ACC112 (cell line): ENCODE measurements around the gene NME4.
"Not testable (repeated sequence)": the region's sequence is repeated elsewhere in the genome, so short reads cannot be mapped to it uniquely, and the experiment has no call there.

Experiments
- H2AFZ ChIP-seq: fragments of 200-600 bp; sonication (generic); one replicate; pipeline ENCODE4 v1.6.0; 2017; ENCODE audit warnings: antibody characterized with exemption, low read length; ENCODE audit not compliant: unreplicated experiment
- H3K27ac ChIP-seq: fragments of 200-600 bp; sonication (generic); 2 replicates; pipeline ENCODE4 v1.5.1; 2014; ENCODE audit warnings: low read depth, mild to moderate bottlenecking, antibody characterized with exemption, low read length, moderate library complexity
- H3K27me3 ChIP-seq: fragments of 200-600 bp; sonication (generic); 2 replicates; pipeline ENCODE4 v1.6.1; 2014; ENCODE audit warnings: mild to moderate bottlenecking, antibody characterized with exemption, low read length, moderate library complexity, mixed read lengths; ENCODE audit not compliant: insufficient read depth
- H3K36me3 ChIP-seq: fragments of 200-600 bp; sonication (generic); 2 replicates; pipeline ENCODE4 v1.6.1; 2016; ENCODE audit warnings: mild to moderate bottlenecking, antibody characterized with exemption, low read length, moderate library complexity, mixed read lengths; ENCODE audit not compliant: insufficient read depth
- H3K4me1 ChIP-seq: fragments of 200-600 bp; sonication (generic); one replicate; pipeline ENCODE4 v1.6.1; 2016; ENCODE audit warnings: low read length, mixed read lengths; ENCODE audit not compliant: insufficient read depth, unreplicated experiment, control insufficient read depth
- H3K4me3 ChIP-seq: fragments of 200-600 bp; sonication (generic); 2 replicates; pipeline ENCODE4 v1.5.1; 2014; ENCODE audit warnings: mild to moderate bottlenecking, low read depth, low read length
- H3K79me2 ChIP-seq: fragments of 200-600 bp; sonication (generic); one replicate; pipeline ENCODE4 v1.6.0; 2016; ENCODE audit warnings: low read length; ENCODE audit not compliant: control insufficient read depth, unreplicated experiment, insufficient read depth

NME4 gene

DNA sequence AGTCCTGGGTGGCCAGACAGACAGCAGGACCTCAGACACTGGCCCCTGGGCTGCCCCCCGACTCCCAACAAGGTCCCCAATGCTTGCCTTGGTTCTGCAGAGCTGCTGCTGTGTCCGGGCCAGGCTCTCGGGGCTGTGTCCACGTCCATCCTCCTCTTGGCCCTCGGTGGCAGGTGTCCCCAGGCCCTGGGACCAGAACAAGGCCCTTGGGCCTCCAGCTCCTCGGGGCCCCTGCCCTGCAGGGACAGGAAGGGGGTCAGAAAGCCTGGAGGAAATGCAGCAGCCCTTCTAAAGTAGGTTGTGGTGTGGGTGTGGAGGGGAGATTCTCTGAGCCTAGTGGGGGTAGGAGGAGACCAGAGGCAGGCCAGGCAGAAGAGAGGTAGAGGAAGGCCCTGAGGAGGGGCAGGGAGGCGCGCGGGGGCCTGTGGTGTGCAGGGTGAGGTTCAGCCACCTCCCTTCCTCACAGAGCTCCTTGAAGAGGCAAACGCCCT, 42.0 kb upstream of the NME4 start:
- no peaks in the 10 kb centered on the region for H3K27me3 ChIP-seq
- H3K4me3 ChIP-seq, result no peak overlapping the region
- H3K79me2 ChIP-seq, result peaks cover 19% of the 10 kb centered on the region
- H3K36me3 ChIP-seq, result 0 out of 2 replicates have a peak, but pooled peaks cover 4% of the 10 kb centered on the region
- H2AFZ ChIP-seq, result no peak overlapping the region
- peaks cover 7% of the 10 kb centered on the region for H3K4me1 ChIP-seq
- no peak overlapping the region for H3K27ac ChIP-seq

- H3K27me3 ChIP-seq, result no peaks in the 10 kb centered on the region
- H3K4me1 ChIP-seq, result no peaks in the 10 kb centered on the region
- H3K4me3 ChIP-seq, result no peak overlapping the region
- H3K79me2 ChIP-seq, result peaks cover 3% of the 10 kb centered on the region
- no peak overlapping the region for H3K27ac ChIP-seq
- H2AFZ ChIP-seq, result no peak overlapping the region
- no peaks in the 10 kb centered on the region for H3K36me3 ChIP-seq
These were observed 40.3 kb upstream of the NME4 start for GRCh38 chr16:356741-357140.

DNA sequence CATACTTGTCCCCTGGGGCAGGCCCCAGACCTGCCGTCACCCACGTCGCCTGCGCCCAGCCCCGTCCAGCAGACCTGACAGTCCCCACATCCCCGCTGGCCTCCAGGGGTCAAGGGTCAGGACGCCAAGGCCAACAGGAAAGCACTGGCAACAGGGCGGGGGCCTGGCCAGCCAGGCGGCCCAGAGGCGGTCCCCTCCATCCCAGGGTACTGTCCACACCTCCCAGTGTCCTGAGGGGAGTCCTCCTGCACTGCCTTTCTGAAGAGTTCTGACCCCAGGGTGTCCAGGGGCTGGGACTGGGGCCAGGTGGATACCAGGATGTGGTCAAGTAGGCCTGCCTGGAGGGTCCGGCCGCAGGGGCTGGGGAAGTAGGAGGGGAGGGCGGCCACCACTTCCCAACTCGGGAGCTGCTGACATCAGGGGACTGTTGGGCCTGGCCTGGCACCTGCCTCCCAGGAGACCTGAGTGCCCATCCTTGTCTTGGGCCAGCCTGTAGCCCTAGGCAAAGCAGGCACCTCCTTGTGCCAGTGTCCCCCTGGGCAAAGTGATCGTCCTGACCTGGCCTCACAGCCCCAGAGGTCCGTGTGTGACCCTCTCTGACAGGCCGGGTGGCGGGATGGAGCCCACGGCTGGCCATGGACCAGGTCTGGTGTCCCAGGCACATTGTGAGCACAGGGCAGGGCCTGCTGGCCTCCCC, 37.8 kb upstream of the NME4 start:
- H3K27me3 ChIP-seq, result no peaks in the 10 kb centered on the region
- H3K79me2 ChIP-seq, result no peaks in the 10 kb centered on the region
- H3K4me3 ChIP-seq, result no peak overlapping the region
- no peaks in the 10 kb centered on the region for H3K36me3 ChIP-seq
- H3K4me1 ChIP-seq, result no peaks in the 10 kb centered on the region
- no peak overlapping the region for H3K27ac ChIP-seq
- H2AFZ ChIP-seq, result no peak overlapping the region

DNA sequence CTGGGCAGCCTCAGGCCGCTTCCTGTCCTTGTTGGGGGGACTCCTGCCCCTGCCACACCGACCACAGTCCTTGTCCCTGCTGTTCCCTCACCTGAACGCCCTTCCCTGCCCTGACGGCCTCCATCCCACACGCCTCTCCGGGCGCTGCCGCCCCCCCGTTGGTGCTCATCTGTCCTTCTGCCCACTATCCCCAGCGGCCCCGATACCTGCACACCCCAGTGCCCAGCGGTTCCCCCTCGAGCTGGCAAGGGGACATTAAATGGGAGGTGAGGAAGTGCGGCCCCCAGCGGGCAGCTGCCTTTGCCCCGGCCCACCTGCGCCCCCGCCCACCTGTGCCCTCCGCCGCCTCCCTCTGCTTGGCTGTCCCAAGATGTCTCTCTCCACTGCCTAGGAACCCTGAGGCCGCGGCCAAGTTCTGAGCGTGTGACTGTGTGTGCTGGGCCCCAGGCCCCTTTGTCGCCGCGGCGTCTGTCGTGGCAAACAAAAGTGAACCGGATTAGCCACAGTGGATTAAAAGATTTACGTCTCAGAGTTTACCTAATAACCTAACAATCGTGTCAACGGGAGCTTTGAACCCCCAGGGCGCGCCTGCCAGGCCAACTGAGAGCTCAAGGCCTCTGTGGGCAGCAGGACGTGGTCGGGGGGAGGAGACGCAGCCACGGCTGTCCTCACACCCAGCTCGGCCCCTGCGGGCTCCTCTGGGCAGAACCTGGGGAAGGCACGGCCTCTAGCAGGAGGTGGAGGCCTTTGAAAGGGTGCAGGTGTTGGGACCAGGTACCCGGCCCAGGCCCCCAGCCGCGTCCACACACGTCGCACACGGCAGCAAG, 36.9 kb upstream of the NME4 start:
- H3K27ac ChIP-seq, result no peak overlapping the region
- H3K79me2 ChIP-seq, result no peaks in the 10 kb centered on the region
- H3K36me3 ChIP-seq, result no peaks in the 10 kb centered on the region
- no peaks in the 10 kb centered on the region for H3K4me1 ChIP-seq
- H3K4me3 ChIP-seq, result no peak overlapping the region
- H2AFZ ChIP-seq, result no peak overlapping the region
- H3K27me3 ChIP-seq, result no peaks in the 10 kb centered on the region

GRCh38 chr16:360698-361336, 36.2 kb upstream of the NME4 start:
- Histone ChIP-seq H3K27ac (no peak overlapping the region), H3K79me2 (no peaks in the 10 kb centered on the region), H3K4me1 (no peaks in the 10 kb centered on the region), H3K4me3 (no peak overlapping the region), H2AFZ (no peak overlapping the region), H3K36me3 (no peaks in the 10 kb centered on the region), H3K27me3 (no peaks in the 10 kb centered on the region)

GRCh38 chr16:361341-361871, 35.6 kb upstream of the NME4 start:
- Histone ChIP-seq H3K79me2 (no peaks in the 10 kb centered on the region), H3K27ac (no peak overlapping the region), H2AFZ (no peak overlapping the region), H3K36me3 (no peaks in the 10 kb centered on the region), H3K4me1 (no peaks in the 10 kb centered on the region), H3K27me3 (no peaks in the 10 kb centered on the region), H3K4me3 (no peak overlapping the region)

DNA sequence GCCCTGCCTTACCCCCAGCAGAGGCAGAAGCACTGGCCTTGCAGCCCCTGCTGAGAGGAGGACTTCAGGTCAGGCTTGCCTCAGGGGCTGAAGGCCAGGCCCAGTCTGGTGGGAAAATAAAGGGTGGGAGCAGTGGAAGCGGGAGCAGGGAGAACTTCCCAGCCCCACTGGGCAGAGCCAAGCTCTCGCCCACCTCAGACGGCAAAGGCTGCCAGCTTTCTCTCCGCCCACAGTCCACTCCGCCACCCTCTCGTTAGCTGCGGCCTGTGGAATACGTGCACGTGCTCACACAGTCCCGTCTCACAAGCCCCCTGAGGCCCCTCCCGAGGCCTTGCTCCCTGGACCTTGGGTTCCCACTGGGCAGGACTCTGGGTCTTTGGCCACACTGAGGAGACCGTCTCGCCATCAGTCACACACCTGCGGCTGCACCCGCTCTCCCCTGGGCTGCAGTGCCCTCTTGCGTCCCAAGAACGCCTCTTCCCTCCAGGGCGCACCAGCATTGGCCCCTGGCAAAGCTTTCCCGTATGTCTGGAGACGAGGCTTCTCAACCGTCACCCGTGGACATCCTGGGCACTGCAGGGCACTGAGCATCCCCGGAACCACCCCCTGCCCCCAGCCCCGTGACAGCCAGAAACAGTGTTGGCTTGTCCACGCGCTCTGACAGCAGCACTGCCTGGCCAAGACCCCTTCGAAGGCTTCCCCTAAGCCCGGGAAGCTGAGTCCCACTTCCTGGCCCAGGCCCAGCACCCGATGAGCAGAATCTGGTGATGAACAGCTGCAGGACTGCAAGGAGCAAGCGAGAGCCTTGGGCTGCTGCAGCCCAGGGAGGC, 34.9 kb upstream of the NME4 start:
- no peak overlapping the region for H2AFZ ChIP-seq
- H3K36me3 ChIP-seq, result no peaks in the 10 kb centered on the region
- H3K79me2 ChIP-seq, result no peaks in the 10 kb centered on the region
- no peak overlapping the region for H3K4me3 ChIP-seq
- H3K27ac ChIP-seq, result no peak overlapping the region
- H3K27me3 ChIP-seq, result no peaks in the 10 kb centered on the region
- H3K4me1 ChIP-seq, result no peaks in the 10 kb centered on the region

GRCh38 chr16:362702-362999, 34.3 kb upstream of the NME4 start:
- not testable (repeated sequence) for H3K4me1 ChIP-seq, H3K79me2 ChIP-seq, H3K4me3 ChIP-seq, H2AFZ ChIP-seq, H3K27me3 ChIP-seq, H3K36me3 ChIP-seq, H3K27ac ChIP-seq

- Histone ChIP-seq H2AFZ (no peak overlapping the region), H3K27ac (no peak overlapping the region), H3K27me3 (no peaks in the 10 kb centered on the region), H3K4me3 (no peak overlapping the region), H3K79me2 (no peaks in the 10 kb centered on the region), H3K36me3 (no peaks in the 10 kb centered on the region), H3K4me1 (no peaks in the 10 kb centered on the region)
These were observed 33.8 kb upstream of the NME4 start for GRCh38 chr16:363110-363765.
